GM18520 (cell line): ENCODE data around the gene PRKAG1.

Source experiments
- ATAC-seq: cut with Tn5 transposase; IDR thresholded peaks from one replicate; pipeline ENCODE4 v1.9.1; 2021; ENCODE audit not compliant: unreplicated experiment

PRKAG1 gene

DNA sequence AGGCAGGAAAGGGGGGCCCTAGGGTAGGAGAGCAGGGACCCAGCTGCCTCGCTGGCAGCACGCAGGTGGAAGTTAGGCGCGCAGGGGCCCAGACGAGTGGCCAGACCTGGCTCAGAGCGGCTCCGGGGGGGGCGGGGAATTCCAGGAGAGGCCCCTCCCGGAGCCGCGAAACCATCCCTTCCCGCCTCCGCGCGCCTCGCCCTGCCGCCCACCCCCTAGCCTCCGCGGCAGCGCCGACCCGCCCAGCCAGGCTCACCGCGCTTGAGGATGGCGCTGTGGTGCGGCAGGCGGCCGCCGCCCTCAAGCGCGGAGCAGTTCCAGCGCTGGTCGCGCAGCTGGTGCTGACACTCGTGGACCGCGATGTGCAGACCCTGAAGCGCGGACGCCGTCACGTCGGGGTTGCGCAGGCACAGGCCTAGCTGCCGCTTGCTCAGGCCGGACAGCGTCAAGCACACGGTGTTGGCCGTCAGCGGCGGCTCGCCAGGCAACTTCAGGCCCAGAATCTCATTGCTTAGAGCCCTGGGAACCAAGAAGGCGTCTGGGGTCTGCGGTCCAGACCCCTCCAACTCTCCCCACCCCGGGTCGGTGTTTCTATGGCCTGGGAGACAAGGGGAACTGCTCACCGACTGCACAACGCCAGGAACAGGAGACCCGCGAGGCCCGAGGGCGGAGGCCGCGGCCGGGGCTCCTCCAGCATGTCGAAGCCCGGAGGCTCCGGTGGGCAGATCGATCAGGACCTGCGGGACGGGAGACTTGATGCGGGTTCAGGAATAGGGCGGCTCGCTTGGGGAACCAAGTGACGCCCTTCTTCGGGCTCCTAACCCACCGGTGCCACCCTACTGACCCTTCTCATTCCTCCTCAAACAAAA, 48.5 kb downstream of the PRKAG1 start:
- no peak for ATAC-seq

DNA sequence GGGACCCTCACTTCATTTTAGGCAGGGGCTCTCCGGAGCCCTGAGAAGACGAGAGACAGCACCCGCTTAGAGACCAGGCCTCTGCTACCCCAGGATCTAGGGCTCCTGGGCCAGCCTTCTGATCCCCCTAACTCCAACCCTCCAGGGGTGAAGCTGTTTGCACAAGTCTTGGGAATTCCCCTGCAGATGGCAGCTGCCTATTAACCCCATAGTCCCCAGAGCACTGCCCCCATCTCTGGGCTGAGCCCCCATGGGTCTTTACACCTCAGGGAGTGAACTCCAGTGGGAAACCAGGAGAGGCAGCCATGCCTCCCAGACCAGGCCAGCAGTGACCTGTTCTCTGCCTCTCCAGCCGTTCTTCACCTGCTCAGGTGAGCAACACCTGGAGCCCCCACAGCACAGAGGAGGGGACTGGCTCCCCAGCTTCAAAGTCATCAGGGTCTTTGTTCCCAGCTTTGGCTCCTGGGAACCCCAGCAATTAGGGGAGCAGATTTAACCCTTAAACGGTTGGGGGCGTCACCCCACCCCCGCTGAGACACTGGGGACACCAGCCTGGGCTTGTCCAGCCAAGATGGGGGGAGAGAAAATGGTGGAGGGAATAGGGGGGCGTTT, 49.3 kb downstream of the PRKAG1 start:
- ATAC-seq = no peak

DNA sequence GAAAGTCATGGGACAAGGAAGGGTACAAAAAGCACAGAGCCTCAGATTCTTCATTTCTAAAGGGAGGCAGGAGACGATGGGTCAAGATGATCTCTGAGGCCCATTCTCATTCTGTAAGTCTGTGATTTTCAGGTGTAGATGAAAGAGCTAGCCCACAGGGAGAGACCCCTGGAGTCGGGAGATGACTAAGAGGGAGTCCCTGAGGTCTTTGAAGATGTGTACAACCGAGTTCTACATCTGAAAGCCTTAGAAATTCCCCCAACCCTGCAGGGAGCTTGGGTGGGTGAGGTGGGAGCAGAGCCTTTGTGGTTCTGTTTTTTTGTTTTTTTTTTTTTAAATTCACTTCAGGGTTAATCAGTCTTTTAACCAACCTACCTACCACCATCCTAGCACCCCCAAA, 50.1 kb downstream of the PRKAG1 start:
- ATAC-seq = no peak

DNA sequence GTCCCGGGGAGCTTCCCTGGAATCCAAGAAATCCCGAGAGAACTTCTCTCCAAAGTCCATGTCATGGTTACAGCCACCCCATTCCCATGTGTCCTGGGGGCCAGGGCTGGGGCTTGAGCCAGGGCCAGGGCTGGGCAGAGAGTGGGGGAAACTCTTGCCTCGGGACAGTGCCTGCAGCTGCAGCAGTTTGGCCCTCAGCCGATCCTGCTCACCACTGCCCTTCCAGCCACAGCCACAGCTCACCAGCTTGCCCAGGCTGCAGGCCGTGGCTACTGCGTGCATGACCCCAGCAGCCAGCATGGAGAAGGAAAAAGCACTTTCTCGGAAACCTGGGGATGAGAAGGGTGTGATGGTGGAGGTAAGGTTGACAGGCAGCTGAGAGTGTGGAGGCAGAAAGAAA, 50.6 kb downstream of the PRKAG1 start:
- ATAC-seq = no peak

DNA sequence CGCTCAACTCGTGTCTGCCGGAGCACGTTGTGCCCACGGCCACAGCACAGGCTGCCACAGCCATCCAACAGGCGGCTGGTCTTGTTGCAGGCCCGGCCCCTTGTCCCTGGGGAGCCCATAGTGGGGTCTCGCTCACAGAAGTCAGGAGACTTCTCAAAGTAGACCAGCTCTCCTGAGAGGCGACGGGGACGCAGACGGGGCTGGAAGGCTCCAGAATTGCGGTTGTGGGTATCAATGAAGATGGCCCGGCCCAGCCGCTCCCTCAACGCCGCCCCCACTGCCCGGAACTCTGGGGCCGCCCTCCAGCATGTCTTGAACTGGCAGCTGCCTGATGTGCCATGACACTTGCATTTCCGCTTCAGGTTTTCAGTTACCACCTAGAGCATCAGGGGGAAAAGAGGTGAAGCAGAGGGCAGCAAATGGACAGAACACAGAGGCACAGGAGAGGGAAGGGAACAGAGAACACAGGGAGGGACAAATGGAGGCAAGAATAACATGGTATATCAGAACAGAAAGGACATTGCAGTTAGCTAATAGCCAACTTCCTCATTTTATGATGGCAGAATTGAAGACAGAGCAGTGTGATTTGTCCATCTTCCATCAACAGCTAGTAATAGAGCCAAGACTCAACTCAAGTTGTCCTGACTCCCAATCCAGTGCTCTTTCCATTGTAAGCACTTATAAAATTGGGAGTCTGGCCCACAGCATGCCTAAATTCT, 52.2 kb downstream of the PRKAG1 start:
- ATAC-seq = no peak

DNA sequence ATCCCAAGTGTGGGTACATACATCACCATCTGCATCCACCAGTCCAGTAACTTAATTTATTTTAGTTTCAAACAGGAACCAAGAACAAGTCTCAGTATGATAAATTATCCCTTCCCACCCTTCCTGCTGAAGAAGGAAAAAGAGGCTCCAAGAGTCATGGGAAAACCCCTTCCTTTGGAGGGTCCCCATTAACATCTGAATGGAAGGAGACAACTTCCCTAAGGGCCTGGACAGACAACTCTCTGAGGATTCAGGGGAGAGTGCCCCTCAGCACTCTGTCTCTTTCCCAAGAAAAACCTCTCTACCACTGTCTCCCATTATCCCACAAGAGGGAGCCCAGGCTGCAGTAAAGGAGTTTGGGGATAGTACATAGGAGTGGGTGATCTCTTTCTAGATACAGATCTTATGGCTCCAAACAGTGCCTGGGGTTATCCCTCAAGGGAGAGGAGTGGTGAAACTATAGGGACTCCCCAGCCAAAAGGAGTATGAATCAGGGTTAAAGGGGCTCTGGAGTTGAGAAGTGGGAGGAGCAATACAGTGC, 53.2 kb downstream of the PRKAG1 start:
- ATAC-seq = no peak

DNA sequence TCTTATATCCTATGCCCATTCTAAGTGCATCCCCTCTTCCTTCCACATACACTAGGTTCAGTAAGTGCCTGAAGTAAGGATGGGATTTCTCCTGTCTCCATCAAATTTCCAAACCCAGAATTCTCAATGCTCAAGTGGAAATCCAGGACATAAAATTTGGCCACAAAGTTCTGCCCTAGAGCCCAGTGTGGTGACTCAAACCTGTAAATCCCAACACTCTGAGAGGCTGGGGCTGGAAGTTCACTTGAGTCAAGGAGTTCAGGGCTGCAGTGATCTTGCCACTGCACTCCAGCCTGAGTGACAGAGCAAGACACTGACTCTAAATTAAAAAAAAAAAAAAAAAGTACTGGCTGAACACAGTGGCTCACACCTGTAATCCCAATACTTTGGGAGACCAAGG, 56.8 kb downstream of the PRKAG1 start:
- no peak for ATAC-seq

DNA sequence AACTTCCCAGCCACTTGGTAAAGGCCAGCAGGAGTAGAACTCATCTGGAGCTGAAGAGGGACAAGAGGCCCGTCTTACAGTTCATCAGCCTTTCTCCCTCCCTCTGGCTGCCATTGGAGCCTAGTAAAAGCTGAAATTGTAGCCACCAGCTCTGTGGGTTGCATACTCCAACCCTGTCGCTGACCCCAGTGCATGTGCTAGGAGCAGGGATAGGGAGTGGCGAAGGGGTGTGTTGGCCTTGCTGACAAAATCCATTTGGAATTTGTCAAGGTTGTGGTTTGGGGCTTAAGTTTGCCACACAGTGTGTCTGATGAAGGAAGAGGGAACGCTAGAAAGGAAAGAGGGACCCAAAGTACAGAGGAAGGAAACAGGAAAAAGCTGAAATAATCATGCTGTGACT, 57.2 kb downstream of the PRKAG1 start:
- ATAC-seq = no peak

DNA sequence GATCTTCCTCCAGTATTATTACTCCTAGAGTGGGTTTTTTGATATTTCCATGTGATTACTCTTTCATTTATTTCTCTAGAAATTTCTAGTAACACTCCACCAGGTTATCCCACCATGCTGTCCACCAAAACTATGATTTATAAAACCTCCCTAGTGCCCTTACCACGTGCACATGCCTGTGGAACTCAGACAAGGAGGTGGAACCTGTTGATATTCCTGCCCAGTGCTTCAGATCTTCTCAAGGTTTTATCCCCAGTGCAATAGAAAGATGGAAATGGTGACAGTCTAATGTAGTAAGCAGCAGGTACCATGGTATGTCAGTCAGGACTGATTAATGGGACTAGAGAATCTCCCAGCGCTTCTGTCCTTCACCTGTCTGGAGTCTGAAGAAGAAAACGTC, 57.7 kb downstream of the PRKAG1 start:
- ATAC-seq = no peak

DNA sequence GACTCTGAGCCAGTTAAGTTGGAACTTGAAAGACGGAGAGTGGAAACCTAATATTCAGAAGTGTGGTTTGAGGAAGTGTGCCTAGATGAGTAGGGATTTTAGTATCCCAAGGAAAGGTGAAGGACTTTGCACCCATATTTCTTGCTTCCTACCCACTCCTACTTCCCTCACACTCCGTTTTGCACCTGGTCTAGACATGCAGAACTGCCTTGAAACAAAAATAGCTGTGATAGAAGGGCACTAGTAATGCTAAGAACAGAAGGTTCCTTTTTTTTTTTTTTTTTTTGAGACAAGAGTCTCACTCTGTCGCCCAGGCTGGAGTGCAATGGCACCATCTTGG, 60.6 kb downstream of the PRKAG1 start:
- no peak for ATAC-seq

DNA sequence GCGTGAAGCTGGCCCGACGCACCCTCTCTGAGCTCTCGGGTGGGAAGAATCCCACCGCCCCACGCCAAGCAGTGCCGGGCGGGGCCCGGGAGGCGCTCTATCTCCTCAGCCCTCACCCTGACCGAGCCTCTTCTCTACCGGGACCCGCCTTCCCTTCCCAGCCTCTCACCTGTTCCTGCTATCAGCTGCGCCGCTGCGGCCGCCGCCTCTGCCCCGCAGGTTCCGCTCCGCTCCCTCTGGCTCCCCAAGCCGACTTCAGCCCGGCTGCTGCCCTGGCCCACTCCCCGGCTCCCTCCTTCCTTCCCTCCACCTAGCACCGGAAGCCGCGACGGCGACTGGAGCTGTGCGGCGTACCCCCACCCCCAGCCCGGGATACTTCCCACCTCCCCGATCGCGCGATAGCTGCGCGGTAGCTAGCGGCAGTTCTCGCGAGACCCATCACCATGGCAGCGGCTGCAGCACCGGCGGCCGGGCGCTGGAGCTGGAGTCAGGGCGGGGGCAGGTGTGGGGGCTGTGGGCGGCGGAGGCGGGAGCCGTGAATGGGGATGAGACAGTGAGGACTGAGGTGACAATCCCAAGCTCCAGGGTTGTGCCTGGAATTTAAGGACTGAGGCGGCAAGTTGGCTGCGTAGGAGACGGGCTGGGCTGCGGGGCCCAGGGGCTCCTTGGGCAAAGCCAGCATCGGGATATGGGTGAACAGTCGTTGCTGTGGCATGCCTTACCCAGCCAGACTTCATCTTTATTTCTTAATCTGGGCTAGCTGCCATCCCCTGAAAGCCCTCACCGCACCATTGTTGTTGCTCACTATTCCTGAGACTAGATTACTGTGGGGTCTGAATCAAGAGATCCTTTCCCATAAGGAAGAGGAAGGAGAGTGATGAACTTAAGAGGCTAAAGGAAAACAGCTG, 61.2 kb downstream of the PRKAG1 start, which contains the start of gene ARF3:
Gene ARF3 (minus strand): TSS at position 347 of the 908 bp plus-strand sequence. CDS start 16,392 bp downstream, outside the sequence.
- ATAC-seq = peak; percentile 71

DNA sequence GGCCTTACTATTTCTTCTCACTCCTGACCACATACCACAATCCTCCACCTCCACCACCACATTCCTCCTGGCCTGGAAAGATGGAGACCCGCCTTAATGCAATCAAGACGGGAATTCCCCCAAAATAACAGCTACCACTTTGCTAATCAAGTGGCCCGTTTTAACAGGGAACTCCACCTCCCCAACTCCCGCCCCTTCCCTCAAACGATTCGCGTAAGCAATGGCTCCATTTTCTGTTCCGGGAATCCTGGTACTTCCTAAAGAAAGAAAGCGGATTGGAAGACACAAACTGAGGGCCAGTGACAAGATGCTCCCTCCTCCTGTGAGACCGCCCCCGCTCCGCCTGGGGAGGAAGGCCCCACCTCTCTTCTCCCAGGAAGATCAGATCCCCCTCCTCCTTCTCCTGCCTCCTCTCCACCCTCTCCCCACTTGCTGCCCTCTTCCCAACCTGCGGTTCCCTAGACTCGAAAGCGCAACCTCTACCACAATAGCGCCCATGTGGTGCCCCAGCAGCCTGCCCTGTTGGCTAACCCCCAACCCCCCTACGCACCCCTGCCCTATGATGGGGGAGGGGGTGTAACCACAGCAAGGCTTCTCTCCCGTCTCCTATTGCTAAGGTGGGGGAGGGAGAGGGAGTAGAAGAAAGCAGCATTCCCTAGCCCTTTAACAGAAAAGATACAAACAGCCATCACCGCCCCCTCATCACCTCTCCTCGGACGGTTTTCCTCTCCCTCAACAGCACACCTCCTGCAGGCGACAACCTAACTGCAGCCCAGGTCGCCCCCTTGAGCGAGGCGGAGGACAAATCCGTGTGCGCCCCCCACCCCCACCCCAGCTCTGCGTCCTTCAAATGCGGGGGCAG, 62.1 kb downstream of the PRKAG1 start:
- no peak for ATAC-seq

DNA sequence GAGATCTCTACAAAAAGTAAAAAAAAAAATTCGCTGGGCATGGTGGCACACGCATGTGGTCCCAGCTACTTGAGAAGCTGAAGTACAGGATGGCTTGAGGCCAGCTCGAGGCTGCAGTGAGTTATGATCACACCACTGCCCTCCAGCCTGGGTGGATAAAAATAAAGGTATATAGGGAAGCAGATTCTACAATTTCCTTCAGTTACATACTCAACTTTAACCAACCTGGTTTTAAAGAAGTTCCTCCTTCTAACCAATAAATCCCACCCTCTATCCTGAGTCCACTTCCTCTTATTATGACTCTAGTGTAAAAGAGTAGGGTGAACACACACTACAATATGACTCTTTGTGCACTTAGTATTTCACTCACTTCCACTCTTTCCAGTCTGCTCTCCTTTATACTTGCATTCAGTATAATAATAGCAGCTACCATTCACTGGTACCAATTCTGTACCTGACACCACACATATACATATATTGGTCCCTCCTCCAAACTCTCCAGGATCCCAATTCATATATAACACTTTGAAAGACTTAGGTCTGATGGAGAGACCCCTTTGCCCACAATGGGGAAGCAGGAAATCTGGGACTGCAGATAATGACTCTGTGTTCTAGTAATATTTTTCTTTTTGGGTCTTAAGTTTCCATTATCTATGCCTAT, 63.6 kb downstream of the PRKAG1 start:
- no peak for ATAC-seq

DNA sequence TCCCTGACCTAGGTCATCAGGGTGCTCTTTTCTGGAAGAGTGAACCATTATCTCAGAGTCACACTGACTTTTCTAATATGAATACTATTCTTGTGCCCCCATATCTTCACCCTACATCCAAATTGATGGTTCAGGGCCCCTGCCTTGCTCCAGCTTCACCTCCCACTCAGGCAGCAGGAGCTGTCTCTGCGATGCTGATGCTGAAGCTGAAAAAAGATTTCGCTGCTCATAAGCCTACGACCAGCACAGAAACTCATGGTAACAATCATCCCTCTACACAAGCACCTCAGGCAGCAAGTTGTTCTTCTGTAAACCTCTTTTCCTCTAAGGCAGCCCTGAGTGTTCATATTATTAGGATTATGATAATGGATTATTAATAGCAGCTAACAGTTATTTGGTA, 64.5 kb downstream of the PRKAG1 start:
- ATAC-seq = no peak

DNA sequence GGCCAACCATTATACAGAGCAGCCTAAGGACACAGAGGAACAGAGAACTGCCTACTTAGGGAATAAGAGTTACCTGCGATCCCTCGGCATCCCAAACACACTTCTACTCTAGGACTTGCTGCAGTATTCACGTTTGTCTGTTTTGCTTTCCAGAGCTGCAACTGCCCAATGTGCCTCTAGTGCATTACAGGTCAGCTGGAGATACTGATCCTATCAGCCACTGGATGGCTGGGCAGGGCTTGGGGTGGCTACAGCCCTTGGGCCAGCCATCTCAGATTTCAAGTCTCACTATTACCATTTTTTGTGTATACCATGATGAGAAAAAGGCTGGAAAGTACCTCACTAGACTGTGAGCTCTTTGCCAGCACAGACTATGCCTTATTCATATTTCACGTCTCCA, 65.9 kb downstream of the PRKAG1 start:
- no peak for ATAC-seq
